OCI-M1 (cell line): ENCODE measurements around the gene CHD3.

Source experiments
- DNase-seq: peaks from one replicate; lab custom pipeline; 2025; lab: John Stamatoyannopoulos, UW

CHD3 gene

GRCh38 chr17:7888184-7888920 is at the start of gene CHD3:
Gene CHD3 (plus strand): TSS chr17:7888789. CDS start chr17:7889001, 212 bp downstream.
- DNase-seq: no peak

GRCh38 chr17:7839190-7839875 is 49.3 kb upstream of the CHD3 start:
- peak; percentile 88 for DNase-seq

GRCh38 chr17:7839876-7840261 is 48.7 kb upstream of the CHD3 start:
- peak; percentile 91 for DNase-seq

GRCh38 chr17:7840441-7840840 is 48.1 kb upstream of the CHD3 start:
- no peak for DNase-seq

- no peak for DNase-seq
Measured at GRCh38 chr17:7840875-7841274, 47.7 kb upstream of the CHD3 start.

- DNase-seq: peak; percentile 96
Measured at GRCh38 chr17:7841396-7841914, 47.1 kb upstream of the CHD3 start.

- DNase-seq: peak; percentile 96
Measured at GRCh38 chr17:7841915-7842379, 46.6 kb upstream of the CHD3 start.

- peak; percentile 92 for DNase-seq
Measured at GRCh38 chr17:7842380-7843256, 46.0 kb upstream of the CHD3 start.

- no peak for DNase-seq
Measured at GRCh38 chr17:7843257-7843535, 45.4 kb upstream of the CHD3 start.

- DNase-seq: peak; percentile 91
Measured at GRCh38 chr17:7843536-7844291, 44.9 kb upstream of the CHD3 start.

GRCh38 chr17:7844292-7845154 is 44.1 kb upstream of the CHD3 start:
- DNase-seq: peak; percentile 96

GRCh38 chr17:7845359-7846062 is 43.1 kb upstream of the CHD3 start:
- DNase-seq: no peak

GRCh38 chr17:7846063-7846735 is 42.4 kb upstream of the CHD3 start:
- DNase-seq: no peak

GRCh38 chr17:7846765-7847661 is 41.6 kb upstream of the CHD3 start:
- DNase-seq: no peak

GRCh38 chr17:7848131-7848579 is 40.4 kb upstream of the CHD3 start:
- DNase-seq: no peak

GRCh38 chr17:7848739-7849129 is 39.9 kb upstream of the CHD3 start:
- DNase-seq: no peak

- DNase-seq: no peak
Measured at GRCh38 chr17:7849130-7849750, 39.3 kb upstream of the CHD3 start.
